Measurements from ENCODE around the gene OR5D16.
"Not testable (repeated sequence)": the region's sequence is repeated elsewhere in the genome, so short reads cannot be mapped to it uniquely, and the experiment has no call there.

The OR5D16 gene

GRCh38 chr11:55819330-55819729 lies 19.2 kb upstream of the OR5D16 start, which contains the start of gene OR5D18:
TSS of gene OR5D18 (plus strand) at chr11:55819630. CDS start at chr11:55819630, 0 bp downstream.
- Mint-ChIP-seq H3K27ac (no peak within 1 kb of the TSS), H3K9me3 (peaks cover 70% of the 10 kb centered on the region)

DNA sequence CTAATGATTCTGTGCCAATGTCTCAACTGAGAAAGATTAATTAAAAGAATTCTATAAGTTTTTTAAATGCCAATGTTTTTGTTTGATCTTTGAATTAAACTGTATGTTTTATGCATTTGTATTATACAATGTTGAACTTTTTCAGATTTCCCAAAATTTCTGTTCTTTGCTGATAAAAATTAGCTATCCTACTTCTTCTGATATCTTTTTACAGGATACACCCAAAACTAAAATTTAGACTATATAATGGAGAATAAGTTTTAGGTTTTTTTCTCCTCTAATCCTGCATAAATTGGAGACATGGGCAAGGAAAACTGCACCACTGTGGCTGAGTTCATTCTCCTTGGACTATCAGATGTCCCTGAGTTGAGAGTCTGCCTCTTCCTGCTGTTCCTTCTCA lies 11.6 kb upstream of the OR5D16 start, which contains the start of gene OR5L2:
Gene OR5L2, plus strand, starts transcription at position 301 of the 400 bp plus-strand sequence. Its CDS starts 0 bp downstream, at position 301.
- H3K27ac Mint-ChIP-seq, result no peak within 1 kb of the TSS
- H3K36me3 Mint-ChIP-seq (ENCODE audit: low read depth), result no peaks in the 10 kb centered on the region
- no peak within 1 kb of the TSS for H3K4me3 Mint-ChIP-seq
- H3K9me3 Mint-ChIP-seq, result peaks cover 64% of the 10 kb centered on the region
- H3K27me3 Mint-ChIP-seq (ENCODE audit: low read depth, poor library complexity), result no peaks in the 10 kb centered on the region
- H3K4me1 Mint-ChIP-seq, result no peaks in the 10 kb centered on the region
- TF ChIP-seq CTCF (IDR thresholded peaks at IDR 0.05), result no peak
- DNase-seq, result no peak

More at GRCh38 chr11:55819330-55819729, 19.2 kb upstream of the OR5D16 start, which contains the start of gene OR5D18:
- H3K27me3 Mint-ChIP-seq (ENCODE audit: low read depth, poor library complexity), result no peaks in the 10 kb centered on the region
- no peak for TF ChIP-seq CTCF (IDR thresholded peaks at IDR 0.05)
- no peaks in the 10 kb centered on the region for H3K36me3 Mint-ChIP-seq (ENCODE audit: low read depth)
- no peaks in the 10 kb centered on the region for H3K4me1 Mint-ChIP-seq
- H3K4me3 Mint-ChIP-seq, result no peak within 1 kb of the TSS
- DNase-seq, result no peak

GRCh38 chr11:55847453-55847852 lies 8.9 kb downstream of the OR5D16 start:
- Mint-ChIP-seq H3K27me3 (ENCODE audit: low read depth, poor library complexity) (no peaks in the 10 kb centered on the region), H3K27ac (no peak overlapping the region), H3K4me1 (no peaks in the 10 kb centered on the region), H3K4me3 (no peak overlapping the region), H3K9me3 (peaks cover 54% of the 10 kb centered on the region), H3K36me3 (ENCODE audit: low read depth) (no peaks in the 10 kb centered on the region)
- no peak for TF ChIP-seq CTCF (IDR thresholded peaks at IDR 0.05)
- DNase-seq, result no peak

DNA sequence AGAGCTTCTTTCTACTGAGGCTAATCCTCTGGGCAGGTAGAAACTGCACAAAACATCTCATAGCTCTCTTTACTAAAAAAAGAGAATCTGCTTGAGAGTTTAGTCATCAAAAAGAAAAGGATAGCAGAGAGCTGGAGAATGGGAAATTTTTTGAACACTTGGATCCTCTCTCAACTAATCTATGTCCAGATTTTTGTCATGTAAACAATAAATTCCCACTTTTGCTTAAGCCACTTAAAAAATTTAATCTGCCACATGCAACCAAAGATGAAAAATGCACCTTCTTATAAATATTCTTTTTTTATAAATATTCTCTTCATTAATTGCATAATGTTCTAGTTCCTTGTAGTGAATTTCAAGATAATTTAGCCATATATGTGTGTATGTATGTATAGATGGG lies 10.5 kb downstream of the OR5D16 start:
- Mint-ChIP-seq H3K4me3 (no peak overlapping the region), H3K36me3 (ENCODE audit: low read depth) (no peaks in the 10 kb centered on the region), H3K27me3 (ENCODE audit: low read depth, poor library complexity) (peaks cover 3% of the 10 kb centered on the region), H3K9me3 (peaks cover 64% of the 10 kb centered on the region), H3K27ac (no peak overlapping the region), H3K4me1 (no peaks in the 10 kb centered on the region)
- DNase-seq, result no peak
- no peak for TF ChIP-seq CTCF (IDR thresholded peaks at IDR 0.05)

DNA sequence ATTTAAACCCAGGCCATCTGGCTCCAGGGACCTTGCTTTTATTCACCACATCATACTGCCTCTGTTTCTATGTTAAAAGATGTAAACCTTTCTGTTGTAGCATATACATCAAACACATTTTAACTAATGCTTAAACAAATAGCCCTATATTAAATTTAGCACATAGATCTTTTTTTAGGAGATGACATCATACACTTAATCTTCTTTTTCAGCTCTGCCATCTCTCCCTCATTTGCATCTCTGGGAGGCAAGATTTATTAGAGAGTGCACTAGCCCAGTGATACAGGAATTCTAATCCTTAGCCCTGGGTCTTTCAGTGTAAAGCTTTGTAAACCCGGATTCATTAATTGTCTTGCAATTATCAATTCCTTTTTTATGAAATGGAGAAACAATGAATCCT lies 13.6 kb downstream of the OR5D16 start:
- Mint-ChIP-seq H3K4me3 (no peak overlapping the region), H3K9me3 (peaks cover 55% of the 10 kb centered on the region), H3K4me1 (no peaks in the 10 kb centered on the region), H3K36me3 (ENCODE audit: low read depth) (no peaks in the 10 kb centered on the region), H3K27me3 (ENCODE audit: low read depth, poor library complexity) (peaks cover 3% of the 10 kb centered on the region), H3K27ac (no peak overlapping the region)
- no peak for TF ChIP-seq CTCF (IDR thresholded peaks at IDR 0.05)
- no peak for DNase-seq

- Mint-ChIP-seq H3K36me3 (ENCODE audit: low read depth) (no peaks in the 10 kb centered on the region), H3K4me3 (no peak overlapping the region), H3K27ac (no peak overlapping the region), H3K4me1 (no peaks in the 10 kb centered on the region), H3K27me3 (ENCODE audit: low read depth, poor library complexity) (peaks cover 3% of the 10 kb centered on the region), H3K9me3 (peaks cover 68% of the 10 kb centered on the region)
- no peak for DNase-seq
- no peak for TF ChIP-seq CTCF (IDR thresholded peaks at IDR 0.05)
Observed at GRCh38 chr11:55854704-55855103, 16.2 kb downstream of the OR5D16 start.

DNA sequence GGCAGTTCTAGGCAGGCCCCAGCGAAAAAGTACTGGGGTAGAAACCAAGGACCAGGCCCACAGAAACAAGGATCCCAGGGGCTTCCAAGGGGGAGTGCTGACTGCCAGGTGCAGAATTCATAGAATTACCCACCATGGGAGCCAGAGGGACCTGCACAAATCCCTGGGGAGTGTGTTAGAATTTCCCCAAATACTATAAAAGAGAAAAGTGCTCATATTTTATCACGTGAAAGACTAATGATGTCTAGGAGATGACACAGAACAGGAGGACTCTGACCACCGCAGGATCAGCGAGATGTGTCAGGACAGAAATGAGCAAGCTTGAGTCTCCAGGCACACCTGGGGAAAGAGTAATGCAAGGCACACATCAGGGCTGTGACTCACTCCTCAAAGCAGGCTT lies 28.8 kb downstream of the OR5D16 start:
- not testable (repeated sequence) for H3K27me3 Mint-ChIP-seq (ENCODE audit: low read depth, poor library complexity); H3K36me3 Mint-ChIP-seq (ENCODE audit: low read depth); DNase-seq; H3K27ac Mint-ChIP-seq; H3K4me1 Mint-ChIP-seq; H3K4me3 Mint-ChIP-seq
- peaks cover 87% of the 10 kb centered on the region for H3K9me3 Mint-ChIP-seq

DNA sequence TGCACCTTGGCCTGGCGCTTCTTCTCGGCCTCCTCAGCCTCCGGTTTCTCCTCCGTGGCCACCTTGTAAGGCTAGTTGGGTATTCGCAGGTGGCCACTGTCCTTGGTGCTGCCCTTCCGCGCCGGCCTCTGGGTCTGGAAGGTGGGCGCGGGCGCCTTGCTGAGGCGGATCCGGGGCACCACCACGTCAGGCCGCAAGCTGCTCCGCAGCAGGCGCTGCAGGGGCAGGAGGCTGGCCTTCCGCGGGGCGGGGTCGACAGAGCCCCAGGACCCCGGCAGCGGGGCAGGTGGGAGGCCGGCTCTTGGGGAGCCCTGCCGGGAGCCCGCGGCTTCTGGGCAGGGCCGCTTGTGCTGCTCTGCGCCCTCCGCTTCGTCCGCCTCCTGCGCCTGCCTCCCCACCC lies 34.2 kb downstream of the OR5D16 start:
- peaks cover 65% of the 10 kb centered on the region for H3K9me3 Mint-ChIP-seq
- not testable (repeated sequence) for H3K4me1 Mint-ChIP-seq; H3K4me3 Mint-ChIP-seq; H3K36me3 Mint-ChIP-seq (ENCODE audit: low read depth); DNase-seq; H3K27me3 Mint-ChIP-seq (ENCODE audit: low read depth, poor library complexity); H3K27ac Mint-ChIP-seq

- H3K4me1 Mint-ChIP-seq; H3K27ac Mint-ChIP-seq; DNase-seq; H3K4me3 Mint-ChIP-seq; H3K36me3 Mint-ChIP-seq (ENCODE audit: low read depth); H3K27me3 Mint-ChIP-seq (ENCODE audit: low read depth, poor library complexity): not testable (repeated sequence)
- H3K9me3 Mint-ChIP-seq, result peaks cover 65% of the 10 kb centered on the region
Observed at GRCh38 chr11:55873146-55873545, 34.6 kb downstream of the OR5D16 start.
